IMR-90 (cell line): ENCODE measurements around the gene BRPF3. TPM values are rescaled to one million over a fixed set of nuclear protein-coding genes. Genes with fewer than 3 reads are reported as not detected.

Experiments
- ATAC-seq: fragments of 200-7000 bp; cut with Tn5 transposase; 2 replicates; pipeline ENCODE4 v1.9.1; 2020; ENCODE audit warnings: low read depth, mild to moderate bottlenecking, moderate library complexity
- BruUV-seq: library from RNA; stranded (reverse); fragments of 400-500 nt; replicated peaks from 2 replicates; lab custom pipeline; 2021; lab: Mats Ljungman, UMichigan
- CTCF ChIA-PET: fragments of 300-600 bp; formaldehyde crosslinking; extraction: SDS; loops from one replicate; lab custom pipeline; 2021; ENCODE audit warnings: antibody characterized with exemption; lab: Yijun Ruan, JAX
- POLR2A ChIA-PET: fragments of 300-600 bp; sonication (Branson Sonifier 250); formaldehyde crosslinking; loops from one replicate; lab custom pipeline; 2022; ENCODE audit warnings: antibody characterized with exemption; ENCODE audit not compliant: unreplicated experiment; lab: Charles Lee
- DNase-seq: peaks from one replicate; pipeline ENCODE4 v3.0.0; 2013
- H2AFZ ChIP-seq: replicated peaks from 2 replicates; pipeline ENCODE3; 2013; ENCODE audit warnings: low read length, mild to moderate bottlenecking; ENCODE audit not compliant: poor library complexity
- H2AK5ac ChIP-seq: 2 replicates; pipeline ENCODE4 v1.6.1; 2013; ENCODE audit warnings: low read depth, low read length, inconsistent platforms
- H2AK9ac ChIP-seq: replicated peaks from 2 replicates; pipeline ENCODE3; 2013; ENCODE audit warnings: mild to moderate bottlenecking, low read depth, low read length, moderate library complexity; ENCODE audit not compliant: poor library complexity
- H2BK120ac ChIP-seq: 2 replicates; pipeline ENCODE4 v1.6.1; 2013; ENCODE audit warnings: low read depth, low read length, inconsistent platforms
- H2BK15ac ChIP-seq: 3 replicates; pipeline ENCODE4 v1.6.1; 2013; ENCODE audit warnings: low read depth, low read length, inconsistent platforms
- H2BK20ac ChIP-seq: 2 replicates; pipeline ENCODE4 v1.6.1; 2013; ENCODE audit warnings: low read depth, mild to moderate bottlenecking, inconsistent platforms, low read length, moderate library complexity
- H2BK5ac ChIP-seq: 2 replicates; pipeline ENCODE4 v1.6.1; 2013; ENCODE audit warnings: mild to moderate bottlenecking, low read depth, low read length, inconsistent platforms; ENCODE audit not compliant: poor library complexity, severe bottlenecking
- H3K14ac ChIP-seq: replicated peaks from 2 replicates; pipeline ENCODE4 v1.6.1; 2013; ENCODE audit warnings: low read depth, low read length, inconsistent platforms
- H3K18ac ChIP-seq: 2 replicates; pipeline ENCODE4 v1.6.1; 2013; ENCODE audit warnings: low read depth, low read length, control low read depth
- H3K23ac ChIP-seq: 2 replicates; pipeline ENCODE4 v1.6.1; 2013; ENCODE audit warnings: low read depth, low read length, inconsistent platforms
- H3K27ac ChIP-seq: 2 replicates; pipeline ENCODE4 v1.5.1; 2013; ENCODE audit warnings: mild to moderate bottlenecking, control low read depth, low read length; ENCODE audit not compliant: insufficient read depth
- H3K27me3 ChIP-seq: 2 replicates; pipeline ENCODE4 v1.6.1; 2013; ENCODE audit warnings: low read length; ENCODE audit not compliant: control insufficient read depth, insufficient read depth
- H3K36me3 ChIP-seq: 2 replicates; pipeline ENCODE4 v1.6.1; 2013; ENCODE audit warnings: low read length, mixed read lengths; ENCODE audit not compliant: control insufficient read depth, insufficient read depth
- H3K4ac ChIP-seq: 2 replicates; pipeline ENCODE4 v1.6.1; 2013; ENCODE audit warnings: low read depth, low read length, inconsistent platforms
- H3K4me1 ChIP-seq: 2 replicates; pipeline ENCODE4 v1.6.1; 2013; ENCODE audit warnings: low read length, mixed read lengths; ENCODE audit not compliant: control insufficient read depth, insufficient read depth
- H3K4me2 ChIP-seq: 2 replicates; pipeline ENCODE4 v1.6.1; 2013; ENCODE audit warnings: low read depth, mild to moderate bottlenecking, control low read depth, low read length, moderate library complexity
- H3K4me3 ChIP-seq: 2 replicates; pipeline ENCODE4 v1.5.1; 2013; ENCODE audit warnings: low read depth, mild to moderate bottlenecking, control low read depth, low read length, moderate library complexity; ENCODE audit not compliant: insufficient read depth
- H3K56ac ChIP-seq: 2 replicates; pipeline ENCODE4 v1.6.1; 2013; ENCODE audit warnings: low read length, inconsistent platforms; ENCODE audit not compliant: insufficient read depth; ENCODE audit errors: extremely low read depth
- H3K79me1 ChIP-seq, 2 experiments: 2 replicates each; pipeline ENCODE4 v1.6.1; 2013; ENCODE audit warnings: low read length in 2 of 2, inconsistent platforms in 1 of 2, low read depth in 1 of 2
- H3K9ac ChIP-seq: 2 replicates; pipeline ENCODE4 v1.6.1; 2013; ENCODE audit warnings: low read depth, low read length, control low read depth
- H3K9me1 ChIP-seq: 2 replicates; pipeline ENCODE4 v1.6.1; 2013; ENCODE audit warnings: low read length, inconsistent platforms; ENCODE audit not compliant: insufficient read depth
- H3K9me3 ChIP-seq: 2 replicates; pipeline ENCODE4 v1.6.1; 2013; ENCODE audit warnings: low read length; ENCODE audit not compliant: control insufficient read depth, insufficient read depth
- H4K20me1 ChIP-seq: 2 replicates; pipeline ENCODE4 v1.6.1; 2013; ENCODE audit warnings: low read length, inconsistent platforms; ENCODE audit not compliant: insufficient read depth
- H4K5ac ChIP-seq: 2 replicates; pipeline ENCODE4 v1.6.1; 2013; ENCODE audit warnings: mild to moderate bottlenecking, low read depth, low read length, control low read depth
- H4K8ac ChIP-seq, 2 experiments: 2 replicates each; pipeline ENCODE4 v1.6.1; 2013; ENCODE audit warnings: low read depth in 2 of 2, low read length in 2 of 2, control low read depth in 1 of 2, inconsistent platforms in 1 of 2
- H4K91ac ChIP-seq: 2 replicates; pipeline ENCODE4 v1.6.1; 2013; ENCODE audit warnings: low read depth, low read length, inconsistent platforms; ENCODE audit not compliant: insufficient read depth
- BHLHE40 ChIP-seq: fragments of 150-350 bp; IDR thresholded peaks from 2 replicates; pipeline ENCODE4 v1.6.1; 2016; ENCODE audit warnings: mild to moderate bottlenecking, low read depth, low read length
- CEBPB ChIP-seq: IDR thresholded peaks from 2 replicates; pipeline ENCODE4 v1.6.1; 2012; ENCODE audit warnings: low read depth, low read length, improper control_type of control experiment
- CHD1 ChIP-seq: IDR thresholded peaks from 2 replicates; pipeline ENCODE4 v1.6.1; 2012; ENCODE audit warnings: low read depth, low read length, improper control_type of control experiment
- CTCF ChIP-seq: conservative IDR thresholded peaks from 2 replicates; pipeline ENCODE4 v1.5.1; 2012; ENCODE audit warnings: mild to moderate bottlenecking, low read depth, low read length, improper control_type of control experiment
- ELK1 ChIP-seq: fragments of 150-350 bp; IDR thresholded peaks from 2 replicates; pipeline ENCODE4 v1.6.1; 2016; ENCODE audit warnings: low read depth, mild to moderate bottlenecking, low read length, moderate library complexity, borderline replicate concordance
- FOS ChIP-seq: fragments of 150-350 bp; IDR thresholded peaks from 2 replicates; pipeline ENCODE4 v1.6.1; 2016; ENCODE audit warnings: low read depth, low read length
- MAFK ChIP-seq: IDR thresholded peaks from 2 replicates; pipeline ENCODE4 v1.6.1; 2012; ENCODE audit warnings: low read depth, low read length, improper control_type of control experiment
- MAZ ChIP-seq: IDR thresholded peaks from 2 replicates; pipeline ENCODE4 v1.6.1; 2012; ENCODE audit warnings: low read depth, mild to moderate bottlenecking, low read length, improper control_type of control experiment, moderate library complexity, borderline replicate concordance
- MXI1 ChIP-seq: IDR thresholded peaks from 2 replicates; pipeline ENCODE4 v1.6.1; 2012; ENCODE audit warnings: low read depth, mild to moderate bottlenecking, low read length, moderate library complexity, borderline replicate concordance
- NFE2L2 ChIP-seq: fragments of 150-350 bp; IDR thresholded peaks from 2 replicates; pipeline ENCODE4 v1.6.1; 2016; ENCODE audit warnings: low read depth, mild to moderate bottlenecking, low read length
- POLR2A ChIP-seq: IDR thresholded peaks from 2 replicates; pipeline ENCODE4 v1.6.1; 2012; ENCODE audit warnings: mild to moderate bottlenecking, low read depth, low read length
- RAD21 ChIP-seq: IDR thresholded peaks from 2 replicates; pipeline ENCODE4 v1.6.1; 2012; ENCODE audit warnings: low read length, improper control_type of control experiment
- RCOR1 ChIP-seq: IDR thresholded peaks from 2 replicates; pipeline ENCODE4 v1.6.1; 2012; ENCODE audit warnings: mild to moderate bottlenecking, low read length, improper control_type of control experiment; ENCODE audit not compliant: insufficient replicate concordance
- RFX5 ChIP-seq: IDR thresholded peaks from 2 replicates; pipeline ENCODE4 v1.8.0; 2012; ENCODE audit warnings: low read depth, mild to moderate bottlenecking, low read length, moderate library complexity
- SMC3 ChIP-seq: fragments of 150-350 bp; IDR thresholded peaks from 2 replicates; pipeline ENCODE4 v1.6.1; 2016; ENCODE audit warnings: low read depth, mild to moderate bottlenecking, antibody characterized with exemption, low read length, moderate library complexity
- USF2 ChIP-seq: fragments of 150-350 bp; IDR thresholded peaks from 2 replicates; pipeline ENCODE4 v1.6.1; 2017; ENCODE audit warnings: mild to moderate bottlenecking, antibody characterized with exemption, low read length, low read depth
- WGBS, 2 experiments: methylation state at CpG; one replicate each; pipeline versions ENCODE4 v1.1.5 to v1.1.7; 2013; ENCODE audit warnings: missing lambda C conversion rate in 2 of 2; ENCODE audit not compliant: insufficient read length in 1 of 2; ENCODE audit errors: extremely low coverage in 2 of 2; 5-methylcytosine and 5-hydroxymethylcytosine counted together
- dilution Hi-C: fragments of 300-500 bp; cut with HindIII; formaldehyde crosslinking; loops from one replicate; pipeline ENCODE4 v1.14.3; 2018; ENCODE audit warnings: low sequenced_read_pairs; ENCODE audit not compliant: unreplicated experiment
- in situ Hi-C: fragments of 300-500 bp; cut with MboI; formaldehyde crosslinking; loops from 3 replicates; pipeline ENCODE4 v1.14.3; 2019; ENCODE audit warnings: low sequenced_read_pairs, inconsistent platforms, mixed read lengths
- intact Hi-C: fragments of 100-400 bp; cut with micrococcal nuclease; formaldehyde crosslinking; loops from 2 replicates; pipeline ENCODE4 v1.10.0; 2022
- polyA plus RNA-seq, 3 experiments: library from polyadenylated mRNA; depleted of rRNA; stranded (reverse); fragments of >200 nt; gene quantifications; 2 replicates each; pipeline ENCODE4 v1.2.3, GENCODE V29; 2012; ENCODE audit warnings: low replicate concordance in 1 of 3
- total RNA-seq: library from RNA; depleted of rRNA; stranded (reverse); fragments of >200 nt; gene quantifications from 2 replicates; pipeline ENCODE4 v1.2.3, GENCODE V29; 2012

The BRPF3 gene
- total and polyA plus RNA-seq, 2 of the 4 experiments (the other 2 are of a cell fraction) = 10.2 to 17.2 TPM

GRCh38 chr6:36204068-36204753 lies 7.7 kb downstream of the BRPF3 start:
- Histone ChIP-seq H3K36me3 (peaks cover 66% of the 10 kb centered on the region), H3K9me3 (no peaks in the 10 kb centered on the region), H3K4me3 (no peak overlapping the region), H4K8ac (no peak overlapping the region), H3K56ac (no peak overlapping the region), H3K27me3 (no peaks in the 10 kb centered on the region), H3K79me1 (peaks cover 65 to 91% of the 10 kb centered on the region in 2 experiments), H2AFZ (no peak overlapping the region), H4K5ac (no peak overlapping the region), H3K4ac (no peak overlapping the region), H3K9me1 (peaks cover 22% of the 10 kb centered on the region), H3K27ac (no peak overlapping the region), H3K23ac (no peak overlapping the region), H3K9ac (no peak overlapping the region), H3K4me2 (no peak overlapping the region), H2AK5ac (no peak overlapping the region), H4K20me1 (peaks cover 66% of the 10 kb centered on the region), H2BK5ac (no peak overlapping the region), H3K14ac (no peak overlapping the region), H3K18ac (no peak overlapping the region), H3K4me1 (no peaks in the 10 kb centered on the region), H2BK120ac (no peak overlapping the region), H2BK20ac (no peak overlapping the region), H4K91ac (no peak overlapping the region), H2AK9ac (no peak overlapping the region), H2BK15ac (no peak overlapping the region)
- 100% methylated on average over 5 of the region's 10 CpGs; no CpG with 5 or more reads in 1 of the 2 experiments for WGBS, 2 experiments
- dilution Hi-C loops (no loop called here), intact Hi-C loops (no loop called here), in situ Hi-C loops (loop anchor here (5.0 kb wide), 1 partner anchor 82 kb away; no protein-coding TSS in a partner anchor)
- CTCF ChIA-PET = no interaction called here
- TF ChIP-seq USF2 (no peak), RAD21 (no peak), RCOR1 (no peak), RFX5 (no peak), SMC3 (no peak), CHD1 (no peak), MXI1 (no peak), FOS (no peak), CEBPB (no peak), MAFK (no peak), MAZ (no peak), ELK1 (no peak), NFE2L2 (no peak), CTCF (no peak), POLR2A (no peak), BHLHE40 (no peak)
- DNase-seq = no peak
- POLR2A ChIA-PET = no interaction called here
- no TSS peak for BruUV-seq
- no peak for ATAC-seq
